Calu3 (cell line): ENCODE data around the gene ZNF367. TPM values are rescaled to one million over a fixed set of nuclear protein-coding genes. Genes with fewer than 3 reads are reported as not detected.

Source experiments
- Bru-seq: library from RNA; stranded (reverse); fragments of 400-500 nt; gene quantifications from one replicate; lab custom pipeline; 2021; lab: Mats Ljungman, UMichigan
- BruChase-seq, 2 experiments: library from RNA; stranded (reverse); fragments of 400-500 nt; gene quantifications; one replicate each; lab custom pipeline; 2021; lab: Mats Ljungman, UMichigan
- BruUV-seq: library from RNA; stranded (reverse); fragments of 400-500 nt; replicated peaks from 2 replicates; lab custom pipeline; 2021; lab: Mats Ljungman, UMichigan
- CTCF ChIA-PET: fragments of 300-600 bp; sonication (Branson Sonifier 250); formaldehyde crosslinking; loops from one replicate; lab custom pipeline; 2022; ENCODE audit warnings: antibody characterized with exemption; lab: Charles Lee
- DNase-seq: peaks from one replicate; pipeline ENCODE4 v3.0.0; 2022
- H3K27ac Mint-ChIP-seq: one replicate; pipeline ENCODE4 v1.8.0; 2022; ENCODE audit warnings: mixed read lengths; ENCODE audit not compliant: unreplicated experiment
- H3K27me3 Mint-ChIP-seq: one replicate; pipeline ENCODE4 v1.8.0; 2022; ENCODE audit warnings: mixed read lengths; ENCODE audit not compliant: unreplicated experiment
- H3K36me3 Mint-ChIP-seq: one replicate; pipeline ENCODE4 v1.8.0; 2022; ENCODE audit warnings: mild to moderate bottlenecking, moderate library complexity, mixed read lengths; ENCODE audit not compliant: insufficient read depth, unreplicated experiment
- H3K4me1 Mint-ChIP-seq: one replicate; pipeline ENCODE4 v1.8.0; 2022; ENCODE audit warnings: mild to moderate bottlenecking, low read depth, mixed read lengths; ENCODE audit not compliant: unreplicated experiment
- H3K4me3 Mint-ChIP-seq: one replicate; pipeline ENCODE4 v1.8.0; 2022; ENCODE audit warnings: mild to moderate bottlenecking, low read depth, moderate library complexity, mixed read lengths; ENCODE audit not compliant: unreplicated experiment
- H3K9me3 Mint-ChIP-seq: one replicate; pipeline ENCODE4 v1.8.0; 2022; ENCODE audit warnings: low read depth, mixed read lengths; ENCODE audit not compliant: unreplicated experiment
- intact Hi-C: fragments of 100-400 bp; cut with micrococcal nuclease; formaldehyde crosslinking; loops from one replicate; pipeline ENCODE4 v1.10.0; 2022; ENCODE audit not compliant: unreplicated experiment
- long read RNA-seq: library from polyadenylated mRNA; stranded (forward); transcript quantifications from one replicate; pipeline ENCODE4 v2.0.0, GENCODE V29; 2022
- total RNA-seq: library from RNA; stranded (reverse); gene quantifications from 2 replicates; pipeline ENCODE4 v1.2.3, GENCODE V29; 2022
- TF ChIP-seq, protein P1 (sequence below): fragments of 200-600 bp; IDR thresholded peaks from one replicate; pipeline ENCODE4 v1.8.0; 2022; ENCODE audit warnings: antibody characterized with exemption; ENCODE audit not compliant: unreplicated experiment

The ZNF367 gene
- total RNA-seq (8.6 and 9.6 TPM in 2 replicates), Bru-seq, nascent RNA (percentile 85 among the genes with signal in this experiment), BruChase-seq, experiment 1, labeled RNA remaining after a 6-hour chase (percentile 61 among the genes with signal in this experiment), BruChase-seq, experiment 2, labeled RNA remaining after a 2-hour chase (percentile 78 among the genes with signal in this experiment)
- long read RNA-seq, transcript ZNF367-201 (5 exons, 3,646 nt) = major isoform, 10 of 21 reads
- long read RNA-seq, partial matches to known transcripts = 3 of 21 reads
- long read RNA-seq, other reads (novel, unspliced or antisense) = 8 of 21 reads

DNA sequence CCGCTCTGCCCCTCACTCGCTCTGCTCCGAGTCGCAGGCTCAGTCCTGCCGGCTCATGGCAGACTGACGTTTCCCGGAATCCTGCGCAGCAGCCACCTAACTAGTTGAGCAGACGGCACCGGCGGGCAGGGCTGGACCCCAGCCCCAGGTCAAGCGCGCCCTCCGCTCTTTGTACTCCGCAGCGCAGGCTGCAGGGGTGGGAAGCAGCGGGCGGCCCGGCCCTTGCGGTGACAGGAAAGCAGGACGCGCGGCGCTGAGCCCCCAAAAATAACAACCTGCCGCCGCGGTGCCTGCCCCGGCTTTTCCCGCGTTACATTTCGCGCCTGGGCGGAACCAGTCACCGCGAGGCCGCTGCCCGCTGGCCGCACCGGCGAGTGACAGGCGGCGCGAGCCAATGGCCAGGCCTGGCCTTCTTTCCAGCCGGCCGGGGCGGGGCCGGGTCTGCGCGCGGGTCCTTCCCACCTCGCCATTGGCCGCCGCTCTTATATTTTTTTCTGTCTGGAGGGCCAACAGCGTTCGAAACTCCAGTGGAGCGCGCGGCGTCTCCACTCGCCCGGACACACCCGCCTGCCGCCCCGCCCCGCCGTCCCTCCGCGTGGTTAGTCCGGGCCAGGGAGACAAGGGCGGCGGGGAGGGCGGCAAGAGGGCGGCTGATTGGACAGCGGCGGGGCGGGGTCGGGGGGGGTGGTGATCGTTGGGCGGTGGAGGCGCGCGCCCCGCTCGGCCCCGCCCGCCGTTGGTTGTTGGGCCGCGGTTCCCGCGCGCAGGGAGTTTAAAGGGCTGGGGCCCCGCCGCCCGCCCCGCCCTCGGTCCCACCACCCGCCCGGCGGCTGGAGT lies at the start of gene ZNF367:
Gene ZNF367 (minus strand): TSS at position 288 of the 837 bp plus-strand sequence. CDS start 338 bp downstream, outside the sequence.
- Mint-ChIP-seq H3K4me1 (peaks cover 19% of the 10 kb centered on the region), H3K36me3 (peaks cover 33% of the 10 kb centered on the region), H3K27ac (peak within 1 kb of the TSS; percentile 93), H3K27me3 (no peaks in the 10 kb centered on the region), H3K9me3 (no peaks in the 10 kb centered on the region), H3K4me3 (peak within 1 kb of the TSS; percentile 94)
- TF ChIP-seq, protein P1, sequence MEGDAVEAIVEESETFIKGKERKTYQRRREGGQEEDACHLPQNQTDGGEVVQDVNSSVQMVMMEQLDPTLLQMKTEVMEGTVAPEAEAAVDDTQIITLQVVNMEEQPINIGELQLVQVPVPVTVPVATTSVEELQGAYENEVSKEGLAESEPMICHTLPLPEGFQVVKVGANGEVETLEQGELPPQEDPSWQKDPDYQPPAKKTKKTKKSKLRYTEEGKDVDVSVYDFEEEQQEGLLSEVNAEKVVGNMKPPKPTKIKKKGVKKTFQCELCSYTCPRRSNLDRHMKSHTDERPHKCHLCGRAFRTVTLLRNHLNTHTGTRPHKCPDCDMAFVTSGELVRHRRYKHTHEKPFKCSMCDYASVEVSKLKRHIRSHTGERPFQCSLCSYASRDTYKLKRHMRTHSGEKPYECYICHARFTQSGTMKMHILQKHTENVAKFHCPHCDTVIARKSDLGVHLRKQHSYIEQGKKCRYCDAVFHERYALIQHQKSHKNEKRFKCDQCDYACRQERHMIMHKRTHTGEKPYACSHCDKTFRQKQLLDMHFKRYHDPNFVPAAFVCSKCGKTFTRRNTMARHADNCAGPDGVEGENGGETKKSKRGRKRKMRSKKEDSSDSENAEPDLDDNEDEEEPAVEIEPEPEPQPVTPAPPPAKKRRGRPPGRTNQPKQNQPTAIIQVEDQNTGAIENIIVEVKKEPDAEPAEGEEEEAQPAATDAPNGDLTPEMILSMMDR = no peak
- DNase-seq = peak; percentile 94
- BruUV-seq = no TSS peak
- CTCF ChIA-PET = no interaction called here
- intact Hi-C loops = loop anchor here (5.0 kb wide), 1 partner anchor 86 kb away; no protein-coding TSS in a partner anchor

DNA sequence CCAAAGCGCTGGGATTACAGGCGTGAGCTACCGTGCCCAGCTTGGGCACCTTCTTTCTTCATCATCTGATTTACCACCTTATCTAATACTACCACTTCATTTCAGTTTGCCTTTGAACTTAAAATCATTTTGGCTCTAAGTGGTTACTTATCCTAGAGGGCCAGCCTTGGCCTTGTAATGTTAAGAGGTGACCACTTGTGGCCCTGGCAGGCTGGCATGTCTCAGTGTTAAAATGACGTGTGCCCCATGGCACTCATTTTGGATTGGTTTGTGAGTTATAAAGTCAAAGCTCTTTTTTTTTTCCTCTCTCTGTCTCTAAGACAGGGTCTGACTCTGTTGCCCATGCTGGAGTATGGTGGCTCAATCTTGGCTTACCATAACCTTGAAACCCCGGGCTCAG lies 49.6 kb upstream of the ZNF367 start:
- no peaks in the 10 kb centered on the region for H3K4me1 Mint-ChIP-seq
- TF ChIP-seq, protein P1 = no peak
- no peak overlapping the region for H3K27ac Mint-ChIP-seq
- H3K9me3 Mint-ChIP-seq = no peaks in the 10 kb centered on the region
- no peaks in the 10 kb centered on the region for H3K36me3 Mint-ChIP-seq
- H3K27me3 Mint-ChIP-seq = no peaks in the 10 kb centered on the region
- intact Hi-C loops = no loop called here
- no peak overlapping the region for H3K4me3 Mint-ChIP-seq
- DNase-seq = no peak
- CTCF ChIA-PET = no interaction called here
- no TSS peak for BruUV-seq

DNA sequence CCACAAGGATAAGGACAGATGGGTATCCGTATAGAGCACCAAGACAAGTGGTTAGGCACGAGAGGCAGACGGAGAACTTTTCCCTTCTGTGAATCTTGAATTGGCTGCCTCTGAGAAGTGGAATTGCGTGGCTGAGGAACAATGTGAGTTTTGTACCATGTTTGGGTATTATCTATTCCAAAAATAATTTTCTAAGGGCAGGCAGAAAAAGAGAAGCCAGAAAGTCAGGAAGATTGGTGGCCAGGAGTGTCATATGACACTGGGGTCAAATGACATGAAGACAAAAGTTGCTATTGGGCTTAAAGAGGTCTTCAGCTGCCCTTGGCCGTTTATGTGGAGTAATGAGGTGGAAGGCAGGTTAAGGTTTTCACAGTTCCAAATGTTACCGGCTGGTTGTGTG lies 46.3 kb upstream of the ZNF367 start:
- H3K4me1 Mint-ChIP-seq = peaks cover under 1% of the 10 kb centered on the region
- no peaks in the 10 kb centered on the region for H3K9me3 Mint-ChIP-seq
- CTCF ChIA-PET = no interaction called here
- no peak overlapping the region for H3K4me3 Mint-ChIP-seq
- TF ChIP-seq, protein P1 = no peak
- no peaks in the 10 kb centered on the region for H3K36me3 Mint-ChIP-seq
- no TSS peak for BruUV-seq
- intact Hi-C loops = no loop called here
- no peak overlapping the region for H3K27ac Mint-ChIP-seq
- H3K27me3 Mint-ChIP-seq = no peaks in the 10 kb centered on the region
- DNase-seq = no peak

DNA sequence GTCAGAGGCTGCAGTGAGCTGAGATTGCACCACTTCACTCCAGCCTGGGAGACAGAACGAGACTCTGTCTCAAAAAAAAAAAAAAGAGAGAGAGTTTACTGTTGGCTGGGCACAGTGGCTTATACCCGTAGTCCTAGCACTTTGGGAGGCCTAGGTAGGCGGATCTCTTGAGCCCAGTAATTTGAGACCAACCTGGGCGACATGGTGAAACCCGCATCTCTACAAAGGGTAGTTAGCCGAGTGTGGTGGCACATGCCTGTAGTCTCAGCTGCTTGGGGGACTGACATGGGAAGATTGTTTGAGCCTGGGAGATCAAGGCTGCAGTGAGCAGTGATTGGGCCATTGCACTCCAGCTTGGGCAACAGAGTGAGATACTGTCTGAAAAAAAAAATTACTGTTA lies 44.4 kb upstream of the ZNF367 start:
- BruUV-seq = no TSS peak
- H3K27me3 Mint-ChIP-seq = no peaks in the 10 kb centered on the region
- intact Hi-C loops = no loop called here
- H3K4me1 Mint-ChIP-seq = peaks cover 6% of the 10 kb centered on the region
- no peak for DNase-seq
- no peak overlapping the region for H3K4me3 Mint-ChIP-seq
- H3K27ac Mint-ChIP-seq = no peak overlapping the region
- CTCF ChIA-PET = no interaction called here
- TF ChIP-seq, protein P1 = no peak
- H3K9me3 Mint-ChIP-seq = no peaks in the 10 kb centered on the region
- no peaks in the 10 kb centered on the region for H3K36me3 Mint-ChIP-seq
